Activated CD4-positive, alpha-beta T cell treated with anti-CD3 and anti-CD28 coated beads, Interleukin-2, amount 10 ng/mL, durations not matched to agents 24 days and 14 days (primary cell): ENCODE data around the gene JPH2. TPM values are rescaled to one million over a fixed set of nuclear protein-coding genes. Genes with fewer than 3 reads are reported as not detected.
A peak's percentile ranks its signal among the peaks of the same experiment; 100 is the strongest.
"Not testable (repeated sequence)": the region's sequence is repeated elsewhere in the genome, so short reads cannot be mapped to it uniquely, and the experiment has no call there.

ENCODE experiments used
- DNase-seq: peaks from one replicate; pipeline ENCODE4 v3.0.0; 2022
- H3K27ac Mint-ChIP-seq: one replicate; pipeline ENCODE4 v1.8.0; 2022; ENCODE audit warnings: mild to moderate bottlenecking, mixed read lengths
- H3K27me3 Mint-ChIP-seq: one replicate; pipeline ENCODE4 v1.8.0; 2022; ENCODE audit warnings: mixed read lengths
- H3K36me3 Mint-ChIP-seq: one replicate; pipeline ENCODE4 v1.8.0; 2022; ENCODE audit warnings: low read depth, mild to moderate bottlenecking, mixed read lengths
- H3K4me1 Mint-ChIP-seq: one replicate; pipeline ENCODE4 v1.8.0; 2021; ENCODE audit warnings: mixed read lengths
- H3K4me3 Mint-ChIP-seq: one replicate; pipeline ENCODE4 v1.8.0; 2022; ENCODE audit warnings: mild to moderate bottlenecking, moderate library complexity, mixed read lengths
- H3K9me3 Mint-ChIP-seq: one replicate; pipeline ENCODE4 v1.8.0; 2021; ENCODE audit warnings: mixed read lengths
- intact Hi-C: fragments of 100-400 bp; cut with micrococcal nuclease; formaldehyde crosslinking; loops from one replicate; pipeline ENCODE4 v1.15.1; 2023
- total RNA-seq: library from RNA; stranded (reverse); gene quantifications from 2 replicates; pipeline ENCODE4 v1.2.3, GENCODE V29; 2022

JPH2 gene
- total RNA-seq: 0.05 TPM in 1 of 2 replicates, not detected in the other

GRCh38 chr20:44187054-44187771, at the start of gene JPH2:
Gene JPH2, minus strand, starts transcription at chr20:44187188. Its CDS starts 483 bp downstream, at chr20:44186705.
- intact Hi-C loops: no loop called here
- no peak for DNase-seq
- H3K4me3 Mint-ChIP-seq: peak within 1 kb of the TSS; percentile 50
- no peaks in the 10 kb centered on the region for H3K9me3 Mint-ChIP-seq
- peaks cover 50% of the 10 kb centered on the region for H3K27me3 Mint-ChIP-seq
- H3K27ac Mint-ChIP-seq: no peak within 1 kb of the TSS
- H3K4me1 Mint-ChIP-seq: peaks cover 9% of the 10 kb centered on the region
- no peaks in the 10 kb centered on the region for H3K36me3 Mint-ChIP-seq

- H3K36me3 Mint-ChIP-seq: no peaks in the 10 kb centered on the region
- H3K4me1 Mint-ChIP-seq: peaks cover 2% of the 10 kb centered on the region
- intact Hi-C loops: no loop called here
- DNase-seq: no peak
- H3K27ac Mint-ChIP-seq: no peak overlapping the region
- no peaks in the 10 kb centered on the region for H3K9me3 Mint-ChIP-seq
- no peak overlapping the region for H3K4me3 Mint-ChIP-seq
- no peaks in the 10 kb centered on the region for H3K27me3 Mint-ChIP-seq
Measured at GRCh38 chr20:44235702-44236101, 48.7 kb upstream of the JPH2 start.

GRCh38 chr20:44234566-44235317, 47.8 kb upstream of the JPH2 start:
- DNase-seq: no peak
- Mint-ChIP-seq H3K27ac (no peak overlapping the region), H3K4me3 (no peak overlapping the region), H3K9me3 (no peaks in the 10 kb centered on the region), H3K4me1 (peaks cover 2% of the 10 kb centered on the region), H3K27me3 (no peaks in the 10 kb centered on the region), H3K36me3 (no peaks in the 10 kb centered on the region)
- intact Hi-C loops: no loop called here

GRCh38 chr20:44233436-44234016, 46.5 kb upstream of the JPH2 start:
- intact Hi-C loops: no loop called here
- Mint-ChIP-seq H3K36me3 (no peaks in the 10 kb centered on the region), H3K9me3 (no peaks in the 10 kb centered on the region), H3K27me3 (no peaks in the 10 kb centered on the region), H3K4me3 (no peak overlapping the region), H3K4me1 (peaks cover 2% of the 10 kb centered on the region), H3K27ac (no peak overlapping the region)
- no peak for DNase-seq

- H3K27me3 Mint-ChIP-seq, H3K27ac Mint-ChIP-seq, H3K4me1 Mint-ChIP-seq, H3K4me3 Mint-ChIP-seq, H3K36me3 Mint-ChIP-seq, intact Hi-C loops, H3K9me3 Mint-ChIP-seq, DNase-seq: not testable (repeated sequence)
Measured at GRCh38 chr20:44232469-44232856, 45.5 kb upstream of the JPH2 start.

GRCh38 chr20:44231713-44232468, 44.9 kb upstream of the JPH2 start:
- no peak for DNase-seq
- Mint-ChIP-seq H3K4me1 (peaks cover 2% of the 10 kb centered on the region), H3K4me3 (no peak overlapping the region), H3K36me3 (no peaks in the 10 kb centered on the region), H3K27ac (no peak overlapping the region), H3K27me3 (no peaks in the 10 kb centered on the region), H3K9me3 (no peaks in the 10 kb centered on the region)
- intact Hi-C loops: no loop called here

- intact Hi-C loops: no loop called here
- peaks cover 2% of the 10 kb centered on the region for H3K4me1 Mint-ChIP-seq
- no peaks in the 10 kb centered on the region for H3K9me3 Mint-ChIP-seq
- H3K36me3 Mint-ChIP-seq: no peaks in the 10 kb centered on the region
- no peak for DNase-seq
- H3K4me3 Mint-ChIP-seq: no peak overlapping the region
- no peaks in the 10 kb centered on the region for H3K27me3 Mint-ChIP-seq
- H3K27ac Mint-ChIP-seq: no peak overlapping the region
Measured at GRCh38 chr20:44231193-44231592, 44.2 kb upstream of the JPH2 start.

GRCh38 chr20:44228465-44229258, 41.7 kb upstream of the JPH2 start:
- intact Hi-C loops: no loop called here
- no peak overlapping the region for H3K27ac Mint-ChIP-seq
- DNase-seq: no peak
- H3K27me3 Mint-ChIP-seq: no peaks in the 10 kb centered on the region
- no peaks in the 10 kb centered on the region for H3K36me3 Mint-ChIP-seq
- no peaks in the 10 kb centered on the region for H3K9me3 Mint-ChIP-seq
- H3K4me3 Mint-ChIP-seq: no peak overlapping the region
- H3K4me1 Mint-ChIP-seq: peaks cover 2% of the 10 kb centered on the region

GRCh38 chr20:44224637-44225036, 37.6 kb upstream of the JPH2 start:
- Mint-ChIP-seq H3K27ac (no peak overlapping the region), H3K4me3 (no peak overlapping the region), H3K9me3 (no peaks in the 10 kb centered on the region), H3K4me1 (peaks cover 2% of the 10 kb centered on the region), H3K27me3 (no peaks in the 10 kb centered on the region), H3K36me3 (no peaks in the 10 kb centered on the region)
- DNase-seq: no peak
- intact Hi-C loops: no loop called here

GRCh38 chr20:44223721-44224120, 36.7 kb upstream of the JPH2 start:
- Mint-ChIP-seq H3K36me3 (no peaks in the 10 kb centered on the region), H3K4me1 (peaks cover 11% of the 10 kb centered on the region), H3K9me3 (no peaks in the 10 kb centered on the region), H3K4me3 (no peak overlapping the region), H3K27ac (no peak overlapping the region), H3K27me3 (no peaks in the 10 kb centered on the region)
- intact Hi-C loops: no loop called here
- no peak for DNase-seq

GRCh38 chr20:44222633-44223368, 35.8 kb upstream of the JPH2 start:
- Mint-ChIP-seq H3K9me3 (no peaks in the 10 kb centered on the region), H3K36me3 (no peaks in the 10 kb centered on the region), H3K27me3 (no peaks in the 10 kb centered on the region), H3K4me1 (peaks cover 20% of the 10 kb centered on the region), H3K4me3 (no peak overlapping the region), H3K27ac (no peak overlapping the region)
- intact Hi-C loops: no loop called here
- no peak for DNase-seq

GRCh38 chr20:44222027-44222426, 35.0 kb upstream of the JPH2 start:
- Mint-ChIP-seq H3K4me1 (peaks cover 27% of the 10 kb centered on the region), H3K27ac (no peak overlapping the region), H3K4me3 (no peak overlapping the region), H3K9me3 (no peaks in the 10 kb centered on the region), H3K27me3 (no peaks in the 10 kb centered on the region), H3K36me3 (no peaks in the 10 kb centered on the region)
- DNase-seq: no peak
- intact Hi-C loops: no loop called here
